Measurements from ENCODE around the gene PLAC9.

Gene PLAC9

DNA sequence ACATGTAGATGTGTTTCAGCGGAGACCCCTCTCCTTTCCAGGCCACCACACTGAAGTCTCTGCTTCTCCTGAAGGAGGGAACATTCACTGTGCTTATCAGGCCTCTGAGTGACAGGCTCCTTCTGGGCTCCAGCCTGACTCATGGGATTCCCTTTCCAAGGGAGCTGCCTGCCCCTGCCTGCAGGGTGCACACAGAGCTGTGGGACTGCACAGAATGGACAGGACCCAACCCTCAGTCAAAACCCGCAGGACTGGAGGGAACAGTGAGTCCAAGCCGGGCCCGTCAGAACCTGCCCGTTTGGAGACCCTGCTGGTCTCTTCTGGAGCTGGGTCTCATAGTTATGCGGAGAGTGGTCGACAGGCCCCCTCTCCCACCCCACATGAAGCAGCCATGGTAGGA lies 32.6 kb downstream of the PLAC9 start:
- Histone ChIP-seq H3K4ac (ENCODE audit: low read depth, low read length) (no peak overlapping the region), H2BK5ac (ENCODE audit: low read depth, low read length, poor library complexity) (no peak overlapping the region), H2BK120ac (ENCODE audit: insufficient read depth, low read length, poor library complexity) (no peak overlapping the region), H4K12ac (ENCODE audit: low read depth, low read length) (no peak overlapping the region), H2AK5ac (ENCODE audit: low read length) (no peak overlapping the region), H3K79me2 (ENCODE audit: control insufficient read depth, insufficient read depth, low read length, poor library complexity) (no peaks in the 10 kb centered on the region), H2BK12ac (ENCODE audit: low read length) (no peak overlapping the region), H3K14ac (ENCODE audit: low read length) (no peak overlapping the region), H2AFZ (ENCODE audit: insufficient read depth, low read length, poor library complexity) (no peak overlapping the region), H3K79me1 (ENCODE audit: low read length) (no peaks in the 10 kb centered on the region), H3K27me3 (ENCODE audit: insufficient read depth, low read length) (no peaks in the 10 kb centered on the region), H3K23ac (ENCODE audit: low read length) (no peak overlapping the region), H3K4me1 (ENCODE audit: control insufficient read depth in 1 of 2, insufficient read depth in 2 of 2, low read length in 2 of 2) (peaks cover 12 to 14% of the 10 kb centered on the region in 2 experiments), H3K18ac (ENCODE audit: low read length) (peak overlapping the region; percentile 15), H3K9me3 (ENCODE audit: insufficient read depth, low read depth, low read length) (peaks cover 2% of the 10 kb centered on the region), H4K91ac (ENCODE audit: low read depth, low read length) (peak overlapping the region; percentile 11), H3K4me3 (ENCODE audit: low read depth, low read length) (no peak overlapping the region), H3K9ac (ENCODE audit: low read length) (no peak overlapping the region), H3K27ac (ENCODE audit: low read depth, low read length) (peak overlapping the region; percentile 40), H3K4me2 (ENCODE audit: low read length) (no peak overlapping the region), H4K8ac (ENCODE audit: low read depth, low read length) (no peak overlapping the region), H3K36me3 (ENCODE audit: control insufficient read depth in 1 of 2, insufficient read depth in 2 of 2, low read length in 2 of 2) (peaks cover 55 to 70% of the 10 kb centered on the region in 2 experiments)
- peak; percentile 82 to 84 for DNase-seq
- no CpG with 5 or more reads among the region's 7 CpGs for WGBS (ENCODE audit: extremely low coverage, insufficient coverage, insufficient read length)

DNA sequence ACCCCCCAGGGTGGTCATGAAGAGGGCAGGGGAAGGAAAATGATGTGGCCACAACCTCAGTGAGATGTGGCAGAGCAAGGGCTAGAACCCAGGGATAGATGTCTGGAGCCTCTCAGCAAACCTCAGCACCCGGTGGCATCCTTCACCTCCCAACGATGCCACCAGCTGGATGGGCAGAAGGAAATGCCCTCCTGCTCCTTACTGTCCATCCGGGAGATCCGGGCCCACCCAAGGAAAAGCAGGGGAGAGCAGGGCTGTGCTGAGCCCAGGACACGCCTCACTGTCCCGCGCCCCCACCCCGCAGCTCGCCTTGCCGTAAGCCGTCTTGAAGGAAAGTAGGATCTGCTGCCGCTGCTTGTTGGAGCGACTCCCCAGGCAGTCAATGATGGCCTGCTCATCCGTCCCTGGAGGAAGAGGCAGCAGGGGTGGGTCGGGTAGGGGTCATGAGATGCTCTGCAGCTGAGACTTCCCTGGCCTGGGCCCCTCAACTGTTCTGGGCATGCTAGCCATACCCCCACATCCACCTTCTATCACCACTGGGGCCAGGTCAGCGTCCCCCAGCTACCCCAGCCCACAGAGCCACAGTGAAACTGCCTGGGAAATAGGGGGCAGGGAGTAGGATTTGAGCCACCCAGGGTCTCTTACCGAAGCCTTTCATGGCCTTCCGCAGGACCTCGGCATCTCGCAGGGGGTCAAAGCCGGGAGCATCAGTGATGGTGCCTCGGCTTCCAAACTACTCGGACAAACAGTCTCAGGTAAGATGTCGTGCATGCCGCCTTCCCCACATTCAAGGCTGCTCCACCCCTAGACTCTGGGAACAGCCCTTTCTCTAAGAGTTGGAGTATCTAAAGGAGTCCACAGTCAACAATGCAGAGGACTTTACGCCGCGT lies 34.3 kb downstream of the PLAC9 start:
- Histone ChIP-seq H3K4me3 (ENCODE audit: low read depth, low read length) (no peak overlapping the region), H3K36me3 (ENCODE audit: control insufficient read depth in 1 of 2, insufficient read depth in 2 of 2, low read length in 2 of 2) (peaks cover 50 to 63% of the 10 kb centered on the region in 2 experiments), H3K27me3 (ENCODE audit: insufficient read depth, low read length) (no peaks in the 10 kb centered on the region), H4K8ac (ENCODE audit: low read depth, low read length) (no peak overlapping the region), H2BK120ac (ENCODE audit: insufficient read depth, low read length, poor library complexity) (no peak overlapping the region), H3K14ac (ENCODE audit: low read length) (no peak overlapping the region), H3K27ac (ENCODE audit: low read depth, low read length) (no peak overlapping the region), H3K18ac (ENCODE audit: low read length) (no peak overlapping the region), H2BK12ac (ENCODE audit: low read length) (no peak overlapping the region), H3K4me2 (ENCODE audit: low read length) (no peak overlapping the region), H2AFZ (ENCODE audit: insufficient read depth, low read length, poor library complexity) (no peak overlapping the region), H4K12ac (ENCODE audit: low read depth, low read length) (no peak overlapping the region), H4K91ac (ENCODE audit: low read depth, low read length) (no peak overlapping the region), H3K23ac (ENCODE audit: low read length) (no peak overlapping the region), H3K9ac (ENCODE audit: low read length) (no peak overlapping the region), H2BK5ac (ENCODE audit: low read depth, low read length, poor library complexity) (no peak overlapping the region), H3K79me2 (ENCODE audit: control insufficient read depth, insufficient read depth, low read length, poor library complexity) (peaks cover 2% of the 10 kb centered on the region), H3K79me1 (ENCODE audit: low read length) (peaks cover 5% of the 10 kb centered on the region), H2AK5ac (ENCODE audit: low read length) (no peak overlapping the region), H3K4me1 (ENCODE audit: control insufficient read depth in 1 of 2, insufficient read depth in 2 of 2, low read length in 2 of 2) (peaks cover 24 to 28% of the 10 kb centered on the region in 2 experiments), H3K9me3 (ENCODE audit: insufficient read depth, low read depth, low read length) (peaks cover 2% of the 10 kb centered on the region), H3K4ac (ENCODE audit: low read depth, low read length) (no peak overlapping the region)
- no peak for DNase-seq
- WGBS (ENCODE audit: extremely low coverage, insufficient coverage, insufficient read length): no CpG with 5 or more reads among the region's 28 CpGs

DNA sequence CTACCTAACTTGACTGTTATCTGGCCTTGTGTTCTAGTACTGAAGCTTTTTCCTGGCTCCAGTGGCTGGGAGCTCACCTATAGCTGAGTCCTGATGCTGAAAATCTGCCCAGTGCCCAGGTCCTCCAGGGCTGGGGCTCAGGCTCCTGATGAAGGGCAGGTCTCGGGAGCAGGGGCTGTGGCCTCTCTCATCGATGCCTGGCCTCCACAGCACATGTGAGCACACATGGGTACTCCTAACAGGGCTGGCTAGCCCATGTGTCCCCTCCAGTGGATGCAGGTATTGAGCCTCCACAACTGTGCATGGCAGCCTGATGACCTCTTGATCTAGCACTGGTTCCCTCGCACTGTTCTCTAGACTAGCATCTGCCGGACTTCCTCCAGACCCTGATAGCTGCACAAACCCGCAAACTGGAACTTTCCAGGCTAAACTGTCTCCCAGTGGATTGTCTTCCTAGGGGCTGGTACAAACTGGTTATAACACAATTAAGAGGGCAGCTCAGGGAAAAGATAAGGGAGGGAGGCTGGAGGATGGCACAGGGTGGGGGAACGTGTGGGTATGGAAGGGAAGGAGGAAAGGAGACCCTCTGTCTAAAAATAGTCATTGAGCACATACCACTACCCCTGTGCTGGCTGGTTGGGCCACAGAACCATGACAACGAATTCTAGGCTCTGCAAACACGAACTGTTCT lies 35.1 kb downstream of the PLAC9 start:
- Histone ChIP-seq H3K79me1 (ENCODE audit: low read length) (peaks cover 7% of the 10 kb centered on the region), H3K27me3 (ENCODE audit: insufficient read depth, low read length) (no peaks in the 10 kb centered on the region), H2BK5ac (ENCODE audit: low read depth, low read length, poor library complexity) (no peak overlapping the region), H2AK5ac (ENCODE audit: low read length) (no peak overlapping the region), H3K18ac (ENCODE audit: low read length) (no peak overlapping the region), H4K91ac (ENCODE audit: low read depth, low read length) (no peak overlapping the region), H2AFZ (ENCODE audit: insufficient read depth, low read length, poor library complexity) (no peak overlapping the region), H3K79me2 (ENCODE audit: control insufficient read depth, insufficient read depth, low read length, poor library complexity) (peaks cover 2% of the 10 kb centered on the region), H3K4ac (ENCODE audit: low read depth, low read length) (peak overlapping the region; percentile 12), H2BK12ac (ENCODE audit: low read length) (no peak overlapping the region), H3K23ac (ENCODE audit: low read length) (no peak overlapping the region), H3K36me3 (ENCODE audit: control insufficient read depth in 1 of 2, insufficient read depth in 2 of 2, low read length in 2 of 2) (peaks cover 42 to 58% of the 10 kb centered on the region in 2 experiments), H3K9ac (ENCODE audit: low read length) (no peak overlapping the region), H3K4me3 (ENCODE audit: low read depth, low read length) (no peak overlapping the region), H3K4me1 (ENCODE audit: control insufficient read depth in 1 of 2, insufficient read depth in 2 of 2, low read length in 2 of 2) (peaks cover 31 to 33% of the 10 kb centered on the region in 2 experiments), H2BK120ac (ENCODE audit: insufficient read depth, low read length, poor library complexity) (no peak overlapping the region), H3K27ac (ENCODE audit: low read depth, low read length) (no peak overlapping the region), H3K9me3 (ENCODE audit: insufficient read depth, low read depth, low read length) (peaks cover 2% of the 10 kb centered on the region), H3K14ac (ENCODE audit: low read length) (no peak overlapping the region), H4K12ac (ENCODE audit: low read depth, low read length) (no peak overlapping the region), H4K8ac (ENCODE audit: low read depth, low read length) (no peak overlapping the region), H3K4me2 (ENCODE audit: low read length) (no peak overlapping the region)
- DNase-seq: no peak
- no CpG with 5 or more reads among the region's 8 CpGs for WGBS (ENCODE audit: extremely low coverage, insufficient coverage, insufficient read length)

DNA sequence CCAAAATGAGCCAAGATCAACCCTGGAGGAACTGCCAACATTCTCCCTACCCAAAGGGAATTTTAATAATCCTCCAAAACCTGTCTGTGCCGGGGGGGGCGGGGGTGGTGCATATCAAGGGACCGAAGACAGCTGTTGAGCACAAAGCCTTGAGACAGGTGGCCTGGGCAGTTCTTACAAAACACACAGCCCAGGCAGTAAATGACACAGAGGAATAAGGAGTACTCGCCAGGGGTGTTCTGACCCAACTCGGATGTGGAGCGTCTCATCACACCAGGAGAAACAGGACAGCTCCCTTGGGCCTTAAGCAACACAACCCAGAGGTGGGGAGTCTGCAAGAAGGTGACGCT lies 35.6 kb downstream of the PLAC9 start:
- Histone ChIP-seq H3K4me2 (ENCODE audit: low read length) (no peak overlapping the region), H3K27ac (ENCODE audit: low read depth, low read length) (no peak overlapping the region)
- WGBS (ENCODE audit: extremely low coverage, insufficient coverage, insufficient read length): no CpG with 5 or more reads among the region's 7 CpGs

More for the DNA sequence above, 35.6 kb downstream of the PLAC9 start:
- peak; percentile 31 to 42 for DNase-seq
- Histone ChIP-seq H4K91ac (ENCODE audit: low read depth, low read length) (no peak overlapping the region), H3K27me3 (ENCODE audit: insufficient read depth, low read length) (no peaks in the 10 kb centered on the region), H3K4me3 (ENCODE audit: low read depth, low read length) (no peak overlapping the region), H3K9me3 (ENCODE audit: insufficient read depth, low read depth, low read length) (peaks cover 2% of the 10 kb centered on the region), H3K18ac (ENCODE audit: low read length) (no peak overlapping the region), H4K8ac (ENCODE audit: low read depth, low read length) (no peak overlapping the region), H2BK5ac (ENCODE audit: low read depth, low read length, poor library complexity) (no peak overlapping the region), H2AFZ (ENCODE audit: insufficient read depth, low read length, poor library complexity) (no peak overlapping the region), H3K79me1 (ENCODE audit: low read length) (peaks cover 7% of the 10 kb centered on the region), H3K36me3 (ENCODE audit: control insufficient read depth in 1 of 2, insufficient read depth in 2 of 2, low read length in 2 of 2) (peaks cover 40 to 53% of the 10 kb centered on the region in 2 experiments), H3K4ac (ENCODE audit: low read depth, low read length) (no peak overlapping the region), H3K9ac (ENCODE audit: low read length) (no peak overlapping the region), H3K79me2 (ENCODE audit: control insufficient read depth, insufficient read depth, low read length, poor library complexity) (peaks cover 2% of the 10 kb centered on the region), H2AK5ac (ENCODE audit: low read length) (no peak overlapping the region), H3K23ac (ENCODE audit: low read length) (no peak overlapping the region), H3K14ac (ENCODE audit: low read length) (no peak overlapping the region), H2BK120ac (ENCODE audit: insufficient read depth, low read length, poor library complexity) (no peak overlapping the region), H2BK12ac (ENCODE audit: low read length) (no peak overlapping the region), H3K4me1 (ENCODE audit: control insufficient read depth in 1 of 2, insufficient read depth in 2 of 2, low read length in 2 of 2) (peaks cover 32 to 36% of the 10 kb centered on the region in 2 experiments), H4K12ac (ENCODE audit: low read depth, low read length) (no peak overlapping the region)

Data from trophoblast cell (in vitro differentiated cells and primary cell).